Bronchial epithelial cell (primary cell): ENCODE results near the gene MTRR. TPM values are rescaled to one million over a fixed set of nuclear protein-coding genes. Genes with fewer than 3 reads are reported as not detected.

Source experiments
- DNase-seq: peaks from one replicate; pipeline ENCODE4 v3.0.0-alpha.2; 2010; ENCODE audit warnings: low read depth
- FAIRE-seq: peaks from 2 replicates; lab custom pipeline; 2011; peaks lifted over from hg19 to GRCh38; lab: Jason Lieb, UNC
- H3K27me3 ChIP-seq: 2 replicates; pipeline ENCODE4 v1.5.1; 2011; ENCODE audit warnings: low read length; ENCODE audit not compliant: control insufficient read depth, insufficient read depth
- H3K36me3 ChIP-seq: 2 replicates; pipeline ENCODE4 v1.5.1; 2011; ENCODE audit warnings: low read length; ENCODE audit not compliant: control insufficient read depth, insufficient read depth
- H3K4me3 ChIP-seq: 2 replicates; pipeline ENCODE4 v1.5.1; 2011; ENCODE audit warnings: mild to moderate bottlenecking, low read depth, low read length, control low read depth
- total RNA-seq: library from RNA; depleted of rRNA; stranded (reverse); fragments of >200 nt; gene quantifications from 2 replicates; pipeline ENCODE4 v1.2.1, GENCODE V29; 2014
- TF ChIP-seq, protein P1 (sequence below): IDR thresholded peaks from 2 replicates; pipeline ENCODE4 v1.5.1; 2011; ENCODE audit warnings: mild to moderate bottlenecking, moderate library complexity, low read length, control low read depth, inconsistent platforms; ENCODE audit not compliant: insufficient read depth, severe bottlenecking

The MTRR gene
- total RNA-seq, 1 donor from 2014 or later, result 29.2 TPM

DNA sequence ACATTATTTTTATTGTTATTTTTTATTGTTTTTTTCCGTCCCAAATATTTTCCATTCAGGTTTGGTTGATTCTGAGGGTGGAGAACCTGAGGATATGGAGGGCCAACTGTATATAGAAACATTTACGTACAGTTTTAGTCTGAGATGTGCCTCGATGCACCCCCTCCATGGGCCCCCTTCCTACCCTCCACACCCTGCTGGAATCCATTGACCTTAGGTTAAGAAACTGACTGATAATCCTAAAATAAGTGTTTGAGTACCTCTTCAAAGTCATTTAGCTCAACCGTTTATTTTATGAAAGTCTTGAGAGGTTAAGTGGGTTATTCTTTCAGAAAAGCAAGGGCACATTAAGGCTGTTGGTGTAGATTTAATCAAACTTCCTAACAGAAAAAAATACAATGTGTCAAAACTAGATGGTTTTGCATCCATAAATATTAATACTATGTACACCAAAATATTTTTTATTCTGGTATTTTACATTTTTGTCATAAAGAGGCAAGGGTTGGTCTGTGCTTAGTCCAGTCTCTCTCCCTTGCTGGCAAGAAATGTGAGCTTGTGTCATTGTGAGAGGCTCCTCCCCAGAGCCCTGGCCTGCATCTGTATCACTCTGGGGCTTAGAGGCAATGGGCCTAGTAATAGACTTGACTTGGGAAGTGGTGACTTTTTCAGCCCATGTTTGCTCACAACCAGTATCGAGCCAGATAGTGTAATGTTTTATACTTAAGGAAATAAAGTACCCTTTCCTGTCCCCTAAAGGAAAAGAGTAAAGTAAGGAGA, 15.7 kb downstream of the MTRR start:
- H3K4me3 ChIP-seq, result no peak overlapping the region
- H3K27me3 ChIP-seq, result no peaks in the 10 kb centered on the region
- TF ChIP-seq, protein P1, sequence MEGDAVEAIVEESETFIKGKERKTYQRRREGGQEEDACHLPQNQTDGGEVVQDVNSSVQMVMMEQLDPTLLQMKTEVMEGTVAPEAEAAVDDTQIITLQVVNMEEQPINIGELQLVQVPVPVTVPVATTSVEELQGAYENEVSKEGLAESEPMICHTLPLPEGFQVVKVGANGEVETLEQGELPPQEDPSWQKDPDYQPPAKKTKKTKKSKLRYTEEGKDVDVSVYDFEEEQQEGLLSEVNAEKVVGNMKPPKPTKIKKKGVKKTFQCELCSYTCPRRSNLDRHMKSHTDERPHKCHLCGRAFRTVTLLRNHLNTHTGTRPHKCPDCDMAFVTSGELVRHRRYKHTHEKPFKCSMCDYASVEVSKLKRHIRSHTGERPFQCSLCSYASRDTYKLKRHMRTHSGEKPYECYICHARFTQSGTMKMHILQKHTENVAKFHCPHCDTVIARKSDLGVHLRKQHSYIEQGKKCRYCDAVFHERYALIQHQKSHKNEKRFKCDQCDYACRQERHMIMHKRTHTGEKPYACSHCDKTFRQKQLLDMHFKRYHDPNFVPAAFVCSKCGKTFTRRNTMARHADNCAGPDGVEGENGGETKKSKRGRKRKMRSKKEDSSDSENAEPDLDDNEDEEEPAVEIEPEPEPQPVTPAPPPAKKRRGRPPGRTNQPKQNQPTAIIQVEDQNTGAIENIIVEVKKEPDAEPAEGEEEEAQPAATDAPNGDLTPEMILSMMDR, result no peak
- FAIRE-seq (no peak), DNase-seq (no peak)
- peaks cover 18% of the 10 kb centered on the region for H3K36me3 ChIP-seq

DNA sequence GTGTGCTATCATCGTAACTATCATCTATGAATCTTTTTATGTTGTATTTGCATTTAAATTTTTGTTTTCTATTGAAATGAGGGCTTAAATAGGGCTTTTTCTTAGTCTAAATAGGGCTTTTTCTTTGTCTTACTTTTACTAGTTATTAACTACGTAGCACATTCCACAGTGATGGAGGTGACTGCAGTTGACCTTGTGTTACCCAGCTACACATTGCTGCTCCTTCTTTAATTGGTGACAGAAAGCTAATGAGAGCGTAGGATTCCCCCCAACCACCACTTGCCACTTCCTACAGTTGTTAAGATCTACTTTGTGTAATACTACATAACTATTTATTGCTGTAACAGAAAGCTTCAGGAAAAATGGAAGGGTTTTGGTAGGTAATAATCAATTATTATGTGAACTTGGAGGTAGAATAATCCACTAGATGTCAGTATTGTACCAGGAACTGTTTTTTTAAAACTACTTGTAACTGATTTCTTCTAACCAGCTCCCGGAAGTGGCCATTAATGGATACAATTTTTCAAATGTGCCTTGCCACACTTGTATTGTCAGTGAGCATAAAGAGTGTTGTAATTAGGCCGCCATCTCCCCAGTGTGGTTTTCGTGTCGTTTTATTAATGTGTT, 18.0 kb downstream of the MTRR start:
- no peak for FAIRE-seq
- no peak overlapping the region for H3K4me3 ChIP-seq
- peaks cover 14% of the 10 kb centered on the region for H3K36me3 ChIP-seq
- DNase-seq, result peak; percentile 53
- H3K27me3 ChIP-seq, result no peaks in the 10 kb centered on the region
- TF ChIP-seq, protein P1, result peak; percentile 45

DNA sequence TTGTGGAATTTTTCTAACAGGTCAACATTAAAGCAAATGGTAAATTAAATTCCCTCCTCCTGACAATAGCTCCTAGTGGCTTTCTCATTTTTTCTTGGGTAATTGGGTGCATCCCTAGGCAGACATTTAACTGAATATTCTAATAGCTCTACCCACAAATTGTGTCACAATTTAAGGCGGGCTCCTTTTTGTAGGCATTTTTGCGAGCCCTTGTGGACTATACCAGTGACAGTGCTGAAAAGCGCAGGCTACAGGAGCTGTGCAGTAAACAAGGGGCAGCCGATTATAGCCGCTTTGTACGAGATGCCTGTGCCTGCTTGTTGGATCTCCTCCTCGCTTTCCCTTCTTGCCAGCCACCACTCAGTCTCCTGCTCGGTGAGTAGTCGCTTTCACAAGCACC, 20.0 kb downstream of the MTRR start:
- Histone ChIP-seq H3K4me3 (no peak overlapping the region), H3K36me3 (peaks cover 16% of the 10 kb centered on the region), H3K27me3 (no peaks in the 10 kb centered on the region)
- TF ChIP-seq, protein P1, result no peak
- DNase-seq (no peak), FAIRE-seq (no peak)

DNA sequence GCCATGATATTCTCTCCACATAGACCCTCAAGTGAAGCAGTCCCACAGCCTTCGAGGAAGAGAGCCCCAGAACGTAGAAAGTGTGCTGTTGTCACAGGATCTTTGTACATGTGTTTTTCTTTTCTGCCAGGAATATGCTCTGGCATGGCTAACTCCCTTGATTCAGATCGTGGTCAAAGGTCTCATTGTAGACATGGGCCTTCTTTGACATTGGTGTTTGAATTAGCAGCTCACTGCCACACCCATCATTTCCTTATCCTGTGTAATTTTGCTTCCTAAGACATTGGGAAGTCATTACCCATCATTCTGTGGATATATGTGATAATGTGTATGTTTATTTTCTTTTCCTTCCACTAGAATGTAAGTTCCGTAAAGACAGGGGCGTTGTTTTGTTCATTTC, 25.5 kb downstream of the MTRR start:
- peaks cover 18% of the 10 kb centered on the region for H3K36me3 ChIP-seq
- TF ChIP-seq, protein P1, result no peak
- FAIRE-seq, result no peak

DNA sequence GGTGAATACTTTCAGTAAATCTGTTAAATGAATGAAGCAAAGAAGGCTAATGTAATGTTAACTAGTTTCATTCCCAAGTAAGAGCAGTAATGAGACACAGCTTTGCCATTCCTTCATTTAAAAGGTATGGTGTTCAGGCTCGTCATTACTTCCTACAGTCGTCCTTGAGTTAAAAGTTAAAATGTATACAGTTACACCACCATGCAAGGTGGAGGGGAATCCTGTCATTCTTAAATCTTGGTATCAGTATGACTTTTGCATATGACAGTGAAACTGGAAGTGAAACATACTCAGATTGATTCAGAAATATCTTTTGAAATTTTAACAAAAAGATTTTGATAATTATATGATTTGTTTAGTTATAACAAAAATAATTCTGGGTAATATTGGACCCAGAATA, 25.9 kb downstream of the MTRR start:
- TF ChIP-seq, protein P1, result no peak

More for the DNA sequence above, 25.5 kb downstream of the MTRR start:
- H3K27me3 ChIP-seq, result no peaks in the 10 kb centered on the region
- no peak for DNase-seq
- no peak overlapping the region for H3K4me3 ChIP-seq

More for the DNA sequence above, 25.9 kb downstream of the MTRR start:
- H3K4me3 ChIP-seq, result no peak overlapping the region
- no peaks in the 10 kb centered on the region for H3K27me3 ChIP-seq
- H3K36me3 ChIP-seq, result peaks cover 17% of the 10 kb centered on the region
- FAIRE-seq (no peak), DNase-seq (no peak)
